ENCODE results near the gene MAP10. TPM values are rescaled to one million over a fixed set of nuclear protein-coding genes. Genes with fewer than 3 reads are reported as not detected.

Gene MAP10
- total RNA-seq, 1 donor from 2014 or later = 3.3 TPM

DNA sequence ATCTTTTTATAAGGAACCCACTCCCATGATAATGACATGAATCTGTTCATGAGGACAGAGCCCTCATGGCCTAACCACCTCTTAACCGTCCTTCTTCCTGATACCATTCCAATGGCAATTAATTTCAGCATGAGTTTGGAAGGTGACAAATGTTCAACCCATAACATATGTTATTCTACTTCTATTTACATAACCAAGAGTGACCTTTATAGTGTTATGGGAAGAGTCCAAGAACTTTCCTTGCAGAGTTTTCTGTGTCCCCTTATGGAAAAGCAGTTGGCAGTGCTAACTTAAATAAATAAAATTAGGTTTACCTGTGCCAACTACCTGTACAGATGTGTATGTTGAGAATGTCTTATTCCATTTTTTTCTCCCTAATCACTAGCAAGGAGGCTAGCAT is 11.1 kb downstream of the MAP10 start:
- Histone ChIP-seq H3F3A (ENCODE audit: low read depth) (no peaks in the 10 kb centered on the region), H3K27me3 (no peaks in the 10 kb centered on the region), H3K4me2 (no peak overlapping the region), H4K20me1 (ENCODE audit: low read depth) (no peaks in the 10 kb centered on the region), H3K36me3 (no peaks in the 10 kb centered on the region), H3K9ac (no peak overlapping the region), H3K79me2 (ENCODE audit: low read depth) (no peaks in the 10 kb centered on the region), H3K4me1 (no peaks in the 10 kb centered on the region), H2AFZ (replicated peaks) (no peak overlapping the region), H3K4me3 (no peak overlapping the region), H3K27ac (no peak overlapping the region), H3K9me3 (ENCODE audit: low read depth) (no peaks in the 10 kb centered on the region)
- DNase-seq (ENCODE audit: low spot score) = no peak
- H3K27me3 Mint-ChIP-seq (ENCODE audit: insufficient read depth, low read depth) = no peaks in the 10 kb centered on the region
- no peaks in the 10 kb centered on the region for H3K36me3 Mint-ChIP-seq
- peaks cover 4% of the 10 kb centered on the region for H3K4me1 Mint-ChIP-seq
- no peak overlapping the region for H3K27ac Mint-ChIP-seq
- TF ChIP-seq EZH2 (IDR thresholded peaks at IDR 0.05) = no peak
- TF ChIP-seq EZH2phosphoT487 (IDR thresholded peaks at IDR 0.05) = no peak
- TF ChIP-seq, protein P1, sequence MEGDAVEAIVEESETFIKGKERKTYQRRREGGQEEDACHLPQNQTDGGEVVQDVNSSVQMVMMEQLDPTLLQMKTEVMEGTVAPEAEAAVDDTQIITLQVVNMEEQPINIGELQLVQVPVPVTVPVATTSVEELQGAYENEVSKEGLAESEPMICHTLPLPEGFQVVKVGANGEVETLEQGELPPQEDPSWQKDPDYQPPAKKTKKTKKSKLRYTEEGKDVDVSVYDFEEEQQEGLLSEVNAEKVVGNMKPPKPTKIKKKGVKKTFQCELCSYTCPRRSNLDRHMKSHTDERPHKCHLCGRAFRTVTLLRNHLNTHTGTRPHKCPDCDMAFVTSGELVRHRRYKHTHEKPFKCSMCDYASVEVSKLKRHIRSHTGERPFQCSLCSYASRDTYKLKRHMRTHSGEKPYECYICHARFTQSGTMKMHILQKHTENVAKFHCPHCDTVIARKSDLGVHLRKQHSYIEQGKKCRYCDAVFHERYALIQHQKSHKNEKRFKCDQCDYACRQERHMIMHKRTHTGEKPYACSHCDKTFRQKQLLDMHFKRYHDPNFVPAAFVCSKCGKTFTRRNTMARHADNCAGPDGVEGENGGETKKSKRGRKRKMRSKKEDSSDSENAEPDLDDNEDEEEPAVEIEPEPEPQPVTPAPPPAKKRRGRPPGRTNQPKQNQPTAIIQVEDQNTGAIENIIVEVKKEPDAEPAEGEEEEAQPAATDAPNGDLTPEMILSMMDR (IDR thresholded peaks at IDR 0.05) = no peak
- no peak overlapping the region for H3K4me3 Mint-ChIP-seq
- H3K9me3 Mint-ChIP-seq = peaks cover 2% of the 10 kb centered on the region

DNA sequence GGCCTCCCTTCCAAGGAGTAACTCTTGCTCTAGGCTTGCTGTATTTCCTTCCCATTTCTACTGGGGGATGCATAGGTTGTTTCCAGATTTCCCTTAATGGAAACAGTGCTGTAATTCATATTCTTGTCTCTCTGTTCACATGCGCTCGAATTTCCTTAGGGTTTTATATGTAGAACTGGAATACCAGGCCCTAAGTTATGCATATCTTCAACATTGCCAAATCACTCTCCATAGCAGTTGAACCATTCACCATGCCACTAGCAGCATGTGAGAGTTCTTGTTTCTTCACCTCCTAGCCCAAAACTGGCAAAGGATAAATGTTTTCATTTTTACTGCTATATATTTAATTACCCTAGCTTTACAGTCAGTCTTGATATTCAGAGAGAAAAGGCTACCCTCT is 12.8 kb downstream of the MAP10 start:
- TF ChIP-seq, protein P1 (IDR thresholded peaks at IDR 0.05) = no peak
- TF ChIP-seq EZH2phosphoT487 (IDR thresholded peaks at IDR 0.05) (no peak), EZH2 (IDR thresholded peaks at IDR 0.05) (no peak)
- DNase-seq (ENCODE audit: low spot score) = no peak
- Histone ChIP-seq H3K9ac (no peak overlapping the region), H3K4me2 (no peak overlapping the region), H3K79me2 (ENCODE audit: low read depth) (no peaks in the 10 kb centered on the region), H3F3A (ENCODE audit: low read depth) (no peaks in the 10 kb centered on the region), H3K36me3 (no peaks in the 10 kb centered on the region), H4K20me1 (ENCODE audit: low read depth) (no peaks in the 10 kb centered on the region), H3K4me3 (no peak overlapping the region), H3K9me3 (ENCODE audit: low read depth) (no peaks in the 10 kb centered on the region), H3K4me1 (no peaks in the 10 kb centered on the region), H3K27me3 (no peaks in the 10 kb centered on the region), H2AFZ (replicated peaks) (no peak overlapping the region), H3K27ac (no peak overlapping the region)
- H3K9me3 Mint-ChIP-seq = peaks cover 4% of the 10 kb centered on the region
- H3K4me3 Mint-ChIP-seq = no peak overlapping the region
- no peaks in the 10 kb centered on the region for H3K27me3 Mint-ChIP-seq (ENCODE audit: insufficient read depth, low read depth)
- no peaks in the 10 kb centered on the region for H3K36me3 Mint-ChIP-seq
- H3K4me1 Mint-ChIP-seq = peaks cover 4% of the 10 kb centered on the region
- no peak overlapping the region for H3K27ac Mint-ChIP-seq

DNA sequence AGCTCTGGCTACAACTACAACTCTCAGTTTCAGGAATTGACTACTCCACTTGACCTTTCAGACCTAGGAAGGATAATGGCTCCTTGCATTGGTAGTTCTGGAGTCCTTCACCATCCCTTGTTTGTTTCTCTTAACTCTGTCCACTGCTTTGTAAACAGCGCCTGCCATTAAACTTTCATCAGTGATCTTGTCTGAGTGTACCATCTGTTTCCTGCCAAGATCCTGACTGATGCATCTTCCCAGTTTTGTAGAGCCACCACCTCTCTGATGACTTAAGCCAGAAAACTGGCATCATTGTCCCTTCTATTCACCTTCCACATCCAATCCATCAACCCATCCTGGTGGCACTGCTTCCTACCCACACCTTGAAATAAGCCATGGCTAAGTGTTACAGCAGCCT is 15.2 kb downstream of the MAP10 start:
- H3K4me1 Mint-ChIP-seq = no peaks in the 10 kb centered on the region
- H3K4me2 ChIP-seq = no peak overlapping the region

More for the DNA sequence above, 15.2 kb downstream of the MAP10 start:
- Mint-ChIP-seq H3K27ac (no peak overlapping the region), H3K4me3 (no peak overlapping the region), H3K9me3 (peaks cover 2% of the 10 kb centered on the region), H3K27me3 (ENCODE audit: insufficient read depth, low read depth) (no peaks in the 10 kb centered on the region), H3K36me3 (no peaks in the 10 kb centered on the region)
- TF ChIP-seq EZH2 (IDR thresholded peaks at IDR 0.05) = no peak
- no peak for TF ChIP-seq EZH2phosphoT487 (IDR thresholded peaks at IDR 0.05)
- TF ChIP-seq, protein P1 (IDR thresholded peaks at IDR 0.05) = no peak
- Histone ChIP-seq H3K79me2 (ENCODE audit: low read depth) (no peaks in the 10 kb centered on the region), H3K9me3 (ENCODE audit: low read depth) (no peaks in the 10 kb centered on the region), H3K4me3 (no peak overlapping the region), H4K20me1 (ENCODE audit: low read depth) (no peaks in the 10 kb centered on the region), H3K27me3 (no peaks in the 10 kb centered on the region), H3F3A (ENCODE audit: low read depth) (no peaks in the 10 kb centered on the region), H2AFZ (replicated peaks) (no peak overlapping the region), H3K4me1 (no peaks in the 10 kb centered on the region), H3K27ac (no peak overlapping the region), H3K36me3 (no peaks in the 10 kb centered on the region), H3K9ac (no peak overlapping the region)
- no peak for DNase-seq (ENCODE audit: low spot score)

All from neural progenitor cell (in vitro differentiated cells).